HG03280 (cell line): ENCODE results near the gene MSH4.
"Not testable (repeated sequence)": the region's sequence is repeated elsewhere in the genome, so short reads cannot be mapped to it uniquely, and the experiment has no call there.

Experiments
- ATAC-seq: cut with Tn5 transposase; IDR thresholded peaks from one replicate; pipeline ENCODE4 v1.9.1; 2021; ENCODE audit warnings: mild to moderate bottlenecking, moderate library complexity; ENCODE audit not compliant: unreplicated experiment

MSH4 gene

DNA sequence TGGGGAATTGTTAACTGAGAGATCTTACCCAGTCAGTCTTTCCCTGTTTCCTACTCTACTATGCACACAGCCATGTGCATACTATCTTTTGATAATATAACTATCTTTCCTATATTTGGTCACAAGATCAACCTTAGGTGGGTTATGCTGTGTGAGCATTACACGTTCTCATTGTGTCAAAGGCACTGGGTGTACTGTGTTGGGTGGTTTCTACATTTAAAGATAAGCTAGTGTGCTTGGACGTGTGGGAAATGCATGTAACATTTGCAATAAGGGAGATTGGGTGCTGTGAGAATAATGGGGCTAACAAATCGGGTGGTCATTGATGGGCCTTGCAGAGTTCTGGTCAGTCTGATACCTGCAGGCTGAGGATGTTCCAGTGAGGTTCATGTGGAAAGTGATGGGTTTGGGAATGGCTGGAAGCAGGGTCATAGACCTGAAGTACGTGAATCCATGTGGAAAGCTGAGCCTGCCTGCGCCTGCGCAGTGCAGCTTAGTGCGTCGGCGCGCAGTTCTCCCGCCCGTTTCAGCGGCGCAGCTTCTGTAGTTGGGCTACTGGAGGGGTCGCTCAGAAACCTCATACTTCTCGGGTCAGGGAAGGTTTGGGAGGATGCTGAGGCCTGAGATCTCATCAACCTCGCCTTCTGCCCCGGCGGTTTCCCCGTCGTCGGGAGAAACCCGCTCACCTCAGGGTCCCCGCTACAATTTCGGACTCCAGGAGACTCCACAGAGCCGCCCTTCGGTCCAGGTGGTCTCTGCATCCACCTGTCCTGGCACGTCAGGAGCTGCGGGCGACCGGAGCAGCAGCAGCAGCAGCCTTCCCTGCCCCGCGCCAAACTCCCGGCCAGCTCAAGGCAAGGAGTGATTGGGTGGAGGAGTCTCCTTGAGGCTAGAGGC is at the start of gene MSH4:
MSH4 (plus strand) TSS at position 507 of the 897 bp plus-strand sequence; CDS start at position 611, 104 bp downstream.
- ATAC-seq = no peak

DNA sequence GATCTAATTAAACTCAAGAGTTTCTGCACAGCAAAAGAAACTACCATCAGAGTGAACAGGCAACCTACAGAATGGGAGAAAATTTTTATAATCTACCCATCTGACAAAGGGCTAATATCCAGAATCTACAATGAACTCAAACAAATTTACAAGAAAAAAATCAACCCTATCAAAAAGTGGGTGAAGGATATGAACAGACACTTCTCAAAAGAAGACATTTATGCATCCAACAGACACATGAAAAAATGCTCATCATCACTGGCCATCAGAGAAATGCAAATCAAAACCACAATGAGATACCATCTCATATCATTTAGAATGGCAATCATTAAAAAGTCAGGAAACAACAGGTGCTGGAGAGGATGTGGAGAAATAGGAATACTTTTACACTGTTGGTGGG is 39.5 kb upstream of the MSH4 start:
- not testable (repeated sequence) for ATAC-seq

DNA sequence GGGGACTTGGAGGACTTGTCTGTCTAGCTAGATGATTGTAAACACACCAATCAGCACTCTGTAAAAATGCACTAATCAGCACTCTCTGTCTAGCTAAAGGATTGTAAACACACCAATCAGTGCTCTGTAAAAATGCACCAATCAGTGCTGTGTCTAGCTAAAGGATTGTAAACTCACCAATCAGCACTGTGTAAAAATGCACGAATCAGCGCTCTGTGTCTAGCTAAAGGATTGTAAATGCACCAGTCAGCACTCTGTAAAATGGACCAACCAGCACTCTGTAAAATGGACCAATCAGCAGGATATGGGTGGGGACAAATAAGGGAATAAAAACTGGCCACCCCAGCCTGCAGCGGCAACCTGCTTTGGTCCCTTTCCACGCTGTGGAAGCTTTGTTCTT is 38.1 kb upstream of the MSH4 start:
- not testable (repeated sequence) for ATAC-seq

DNA sequence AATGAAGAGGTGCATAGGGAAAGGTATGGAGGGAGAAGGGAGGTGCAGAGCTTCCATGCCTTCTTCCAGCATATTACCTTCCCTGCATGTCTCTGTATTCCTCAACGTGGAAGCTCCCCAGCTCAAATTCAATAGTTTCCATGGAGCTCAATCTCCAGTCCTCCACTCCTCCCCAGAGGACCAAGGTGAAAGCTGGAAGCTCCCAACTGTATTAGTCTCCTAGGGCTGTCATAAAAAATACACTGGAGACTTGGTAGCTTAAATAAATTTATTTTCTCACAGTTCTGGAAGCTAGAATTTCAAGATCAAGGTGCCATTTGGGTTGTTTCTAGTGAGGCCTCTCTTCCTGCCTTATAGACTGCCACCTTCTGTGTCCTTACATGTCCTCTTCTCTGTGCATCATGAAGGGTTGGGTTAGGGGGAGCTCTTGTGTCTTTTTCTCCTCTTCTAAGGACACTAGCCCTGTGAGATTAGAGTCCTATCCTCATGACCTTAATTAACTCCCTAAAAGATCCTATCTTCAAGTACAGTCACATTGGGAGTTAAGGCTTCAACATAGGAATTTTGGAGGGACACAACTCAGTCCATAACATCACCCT is 32.5 kb upstream of the MSH4 start:
- ATAC-seq = no peak

DNA sequence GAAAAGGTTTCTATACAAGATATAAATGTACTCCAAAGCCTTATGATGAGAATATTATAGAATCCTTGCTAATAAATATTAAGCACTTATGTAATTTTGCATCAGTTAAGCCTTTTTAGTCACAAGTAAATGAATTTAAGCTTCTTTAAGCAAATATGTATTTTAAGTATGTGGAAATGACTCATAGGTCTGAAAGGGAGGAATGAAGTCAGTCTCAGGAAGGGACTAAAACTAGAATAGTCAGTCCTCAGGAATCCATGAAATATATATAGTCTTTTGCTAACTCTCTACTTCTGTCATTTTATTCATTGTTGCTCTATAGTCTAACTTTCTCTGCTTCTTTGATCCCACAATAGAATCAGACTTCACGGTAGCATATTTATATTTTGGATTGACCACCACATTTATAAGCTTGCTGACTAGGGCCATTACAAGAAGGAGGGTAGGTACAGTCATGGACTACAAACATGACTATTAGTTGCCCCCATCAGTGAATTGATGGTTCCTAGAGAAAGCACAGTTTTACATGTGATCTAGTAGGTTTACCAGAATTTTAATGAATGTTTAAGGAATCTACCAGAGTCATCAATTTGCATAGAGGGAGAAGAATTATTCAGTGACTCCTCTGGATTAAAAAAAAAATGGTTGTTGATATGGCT is 30.9 kb upstream of the MSH4 start:
- no peak for ATAC-seq

DNA sequence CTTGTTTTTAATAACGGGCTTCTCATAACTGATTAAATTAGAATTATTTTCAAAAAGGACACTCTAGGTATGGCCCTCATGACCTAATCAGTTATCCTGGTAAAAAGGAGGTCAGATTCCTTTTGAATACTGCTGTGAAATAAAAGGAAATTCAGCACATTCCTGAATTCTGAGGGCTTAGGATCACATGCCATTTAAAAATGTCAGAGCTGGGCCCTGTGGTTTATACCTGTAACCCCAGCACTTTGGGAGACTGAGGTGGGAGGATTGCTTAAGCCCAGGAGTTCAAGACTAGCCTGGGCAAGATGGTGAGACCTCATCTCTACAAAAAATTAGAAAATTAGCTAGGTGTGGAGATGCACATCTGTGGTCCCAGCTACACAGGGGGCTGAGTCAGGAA is 28.7 kb upstream of the MSH4 start:
- no peak for ATAC-seq

DNA sequence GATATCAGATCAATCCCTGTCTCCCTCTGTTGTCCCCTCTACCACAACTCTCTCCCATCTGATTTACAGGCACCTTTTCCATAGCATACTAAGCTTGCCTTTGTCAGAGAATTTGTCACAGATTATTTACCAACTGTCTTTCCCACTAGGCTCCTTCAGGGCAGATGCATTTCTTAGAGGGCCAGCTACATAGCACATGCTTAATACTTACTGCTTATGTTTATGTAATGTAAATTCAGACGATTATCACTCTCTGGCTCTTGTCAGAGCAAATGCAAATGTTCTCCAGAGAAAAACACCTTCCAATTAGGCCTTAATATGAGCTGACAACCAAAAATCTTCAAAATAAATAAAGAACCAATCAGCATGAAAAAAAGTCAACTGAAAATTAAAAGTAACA is 25.9 kb upstream of the MSH4 start:
- no peak for ATAC-seq

DNA sequence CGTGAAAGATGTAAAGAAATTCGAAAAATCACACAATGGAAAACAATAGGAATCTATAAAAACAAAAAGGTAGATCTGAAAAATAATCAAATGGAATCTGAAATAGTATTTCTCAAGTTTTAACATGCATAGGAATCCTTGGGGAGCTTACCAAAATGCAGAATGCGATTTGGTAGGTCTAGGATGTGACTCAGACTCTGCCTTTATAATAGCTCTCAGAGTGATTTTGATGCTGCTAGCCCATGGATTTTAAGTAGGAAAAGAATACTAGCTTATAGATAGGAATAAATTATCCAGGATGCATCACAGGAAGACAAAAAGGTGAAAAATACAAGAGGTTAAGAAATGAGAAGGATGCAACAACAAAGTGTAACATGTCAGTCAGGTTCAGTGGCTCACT is 24.7 kb upstream of the MSH4 start:
- ATAC-seq = no peak

DNA sequence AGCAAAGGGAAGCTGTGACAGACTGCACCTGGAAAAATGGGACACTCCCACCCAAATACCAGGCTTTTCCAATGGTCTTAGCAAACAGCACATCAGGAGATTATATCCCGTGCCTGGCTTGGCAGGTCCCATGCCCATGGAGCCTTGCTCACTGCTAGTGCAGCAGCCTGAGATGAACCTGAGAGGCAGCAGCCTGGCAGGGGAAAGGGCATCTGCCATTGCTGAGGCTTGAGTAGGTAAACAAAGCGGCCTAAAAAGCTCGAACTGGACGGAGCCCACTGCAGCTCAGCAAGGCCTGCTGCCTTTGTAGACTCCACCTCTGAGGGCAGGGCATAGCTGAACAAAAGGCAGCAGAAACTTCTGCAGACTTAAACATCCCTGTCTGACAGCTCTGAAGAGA is 18.9 kb upstream of the MSH4 start:
- ATAC-seq = not testable (repeated sequence)

DNA sequence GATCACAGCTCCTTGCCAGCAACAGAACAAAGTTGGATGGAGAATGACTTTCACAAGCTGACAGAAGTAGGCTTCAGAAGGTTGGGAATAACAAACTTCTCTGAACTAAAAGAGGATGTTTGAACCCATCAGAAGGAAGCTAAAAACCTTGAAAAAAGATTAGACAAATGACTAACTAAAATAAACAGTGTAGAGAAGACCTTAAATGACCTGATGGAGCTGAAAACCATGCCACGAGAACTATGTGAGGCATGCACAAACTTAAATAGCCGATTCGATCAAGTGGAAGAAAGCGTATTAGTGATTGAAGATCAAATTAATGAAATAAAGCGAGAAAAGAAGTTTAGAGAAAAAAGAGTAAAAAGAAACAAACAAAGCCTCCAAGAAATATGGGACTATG is 18.0 kb upstream of the MSH4 start:
- not testable (repeated sequence) for ATAC-seq

DNA sequence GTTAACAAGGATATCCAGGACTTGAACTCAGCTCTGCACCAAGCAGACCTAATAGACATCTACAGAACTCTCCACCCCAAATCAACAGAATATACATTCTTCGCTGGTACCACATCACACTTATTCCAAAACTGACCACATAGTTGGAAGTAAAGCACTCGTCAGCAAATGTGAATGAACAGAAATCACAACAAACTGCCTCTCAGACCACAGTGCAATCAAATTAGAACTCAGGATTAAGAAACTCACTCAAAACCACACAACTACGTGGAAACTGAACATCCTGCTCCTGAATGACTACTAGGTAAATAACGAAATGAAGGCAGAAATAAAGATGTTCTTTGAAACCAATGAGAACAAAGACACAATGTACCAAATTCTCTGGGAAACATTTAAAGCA is 16.5 kb upstream of the MSH4 start:
- not testable (repeated sequence) for ATAC-seq

DNA sequence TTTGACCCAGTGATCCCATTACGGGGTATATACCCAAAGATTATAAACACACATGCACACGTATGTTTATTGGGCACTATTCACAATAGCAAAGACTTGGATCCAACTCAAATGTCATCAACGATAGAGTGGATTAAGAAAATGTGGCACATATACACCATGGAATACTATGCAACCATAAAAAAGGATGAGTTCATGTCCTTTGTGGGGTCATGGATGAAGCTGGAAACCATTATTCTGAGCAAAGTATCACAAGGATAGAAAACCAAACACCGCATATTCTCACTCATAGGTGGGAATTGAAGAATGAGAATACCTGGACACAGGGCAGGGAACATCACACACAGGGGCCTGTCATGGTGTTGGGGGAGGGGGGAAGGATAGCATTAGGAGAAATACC is 12.8 kb upstream of the MSH4 start:
- ATAC-seq = not testable (repeated sequence)

DNA sequence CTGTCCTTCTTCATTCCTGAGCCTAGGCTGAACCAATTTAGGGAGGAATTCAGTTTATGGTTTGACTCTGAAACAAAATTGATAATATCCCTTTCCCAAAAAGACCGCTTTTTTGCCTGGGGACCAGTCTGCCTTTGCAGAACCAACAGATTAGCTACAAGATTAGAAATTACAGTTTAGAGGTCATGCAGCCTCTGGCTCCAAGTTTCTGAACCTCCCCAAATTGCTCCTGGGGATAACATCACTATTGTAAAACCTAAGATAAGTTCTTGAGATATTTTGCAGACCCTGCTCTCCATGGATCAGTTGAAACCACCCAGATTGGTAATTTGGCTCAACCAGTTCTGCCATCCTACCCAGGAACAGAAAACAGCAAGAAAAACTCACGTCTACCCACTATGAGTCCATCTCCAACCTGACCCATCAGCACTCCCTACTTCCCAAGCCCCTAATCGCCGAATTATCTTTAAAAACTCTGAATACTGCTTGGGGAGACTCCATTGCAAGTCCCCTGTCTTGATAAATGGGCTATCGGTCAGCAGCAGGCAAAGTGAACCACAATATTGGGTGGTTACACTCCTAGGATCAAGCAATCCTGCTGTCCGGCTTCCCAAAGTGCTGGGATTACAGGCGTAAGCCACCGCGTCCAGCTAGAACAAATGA is 11.2 kb upstream of the MSH4 start:
- ATAC-seq = peak; percentile 11

DNA sequence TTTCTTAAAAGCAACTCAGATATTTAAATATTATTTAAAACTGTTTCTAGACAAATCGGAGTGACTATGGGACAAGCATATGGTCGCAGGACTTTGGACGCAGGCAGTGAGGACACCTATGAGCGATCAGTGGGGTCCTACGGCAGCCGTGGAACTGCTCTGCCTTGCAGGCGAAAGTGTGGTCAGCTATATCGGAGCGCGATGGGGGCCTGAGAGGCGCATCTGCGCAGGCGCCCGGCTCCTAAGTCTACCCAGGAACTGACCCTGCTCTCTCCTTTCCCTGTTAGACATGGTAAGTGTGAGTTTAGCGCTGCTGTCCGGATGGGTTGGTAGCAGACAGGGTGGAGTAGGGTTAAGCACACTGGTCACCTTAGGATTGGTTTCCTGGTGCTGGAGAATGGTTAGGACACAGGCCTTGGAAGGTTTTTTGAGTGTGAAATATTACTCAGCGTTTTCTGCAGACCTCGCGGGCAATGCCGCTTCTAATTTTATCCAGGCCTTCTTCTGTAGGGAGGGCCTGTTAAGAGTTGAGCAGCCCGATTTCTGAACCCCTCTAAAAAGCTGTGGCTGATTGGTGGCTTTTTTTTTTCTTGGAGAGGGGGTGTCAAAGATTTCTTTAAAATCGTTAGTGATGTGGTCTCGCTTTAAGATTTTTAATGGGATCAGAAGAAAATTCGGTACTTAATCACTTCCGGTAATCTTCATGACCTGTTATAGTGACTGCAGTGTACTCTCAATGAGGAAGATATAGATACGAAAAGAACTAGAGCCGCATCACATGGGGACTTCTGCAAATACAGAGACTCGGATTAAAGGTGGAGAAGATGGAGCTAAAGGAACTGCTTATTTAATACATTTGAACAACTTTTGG is 10.5 kb upstream of the MSH4 start, which contains the start of gene RABGGTB:
RABGGTB (plus strand) TSS at position 274 of the 871 bp plus-strand sequence; CDS start at position 290, 16 bp downstream.
- ATAC-seq = peak; percentile 78

DNA sequence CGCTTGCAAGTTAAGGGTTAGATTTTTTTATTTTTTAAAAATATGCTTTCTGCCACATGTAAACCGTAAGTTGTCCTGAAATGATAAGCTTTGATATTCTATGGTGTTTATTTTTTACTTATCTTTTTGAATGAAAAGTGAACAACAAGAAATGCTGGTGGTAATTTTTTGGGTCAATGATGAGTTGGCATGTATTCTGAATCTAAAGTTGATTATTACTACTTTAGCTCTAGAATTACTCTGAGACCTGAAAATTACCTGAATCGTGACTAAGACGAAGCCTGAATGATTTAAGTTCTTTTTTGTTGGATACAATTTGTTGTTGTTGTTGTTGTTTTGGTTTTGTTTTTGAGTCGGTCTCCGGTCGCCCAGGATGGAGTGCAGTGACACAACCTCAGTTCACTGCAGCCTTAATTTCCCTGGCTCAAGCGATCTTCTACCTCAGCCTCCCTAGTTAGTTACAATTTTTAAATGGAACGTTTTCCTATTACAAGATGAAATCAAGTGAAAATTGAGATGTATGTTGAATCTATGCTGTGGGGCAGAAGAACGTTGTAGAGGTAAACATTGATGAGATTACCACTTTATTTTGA is 9.7 kb upstream of the MSH4 start:
- no peak for ATAC-seq

DNA sequence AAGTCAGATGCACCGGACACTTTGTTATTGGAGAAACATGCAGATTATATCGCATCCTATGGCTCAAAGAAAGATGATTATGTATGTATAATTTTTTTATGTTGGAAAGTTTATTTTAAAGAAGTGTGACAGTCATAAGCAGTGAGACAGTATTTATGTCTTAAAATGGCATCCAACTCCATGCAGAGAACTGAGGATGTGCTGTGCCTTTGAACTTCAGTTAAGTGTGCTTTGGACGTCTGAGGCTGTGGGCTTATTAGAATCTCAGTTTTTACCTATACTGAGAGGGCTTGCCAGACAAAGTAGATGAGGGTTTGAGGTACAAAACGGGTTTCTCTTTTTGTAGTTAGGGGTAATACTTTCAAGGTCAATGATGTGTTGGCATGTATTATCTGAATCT is 9.2 kb upstream of the MSH4 start:
- ATAC-seq = no peak

DNA sequence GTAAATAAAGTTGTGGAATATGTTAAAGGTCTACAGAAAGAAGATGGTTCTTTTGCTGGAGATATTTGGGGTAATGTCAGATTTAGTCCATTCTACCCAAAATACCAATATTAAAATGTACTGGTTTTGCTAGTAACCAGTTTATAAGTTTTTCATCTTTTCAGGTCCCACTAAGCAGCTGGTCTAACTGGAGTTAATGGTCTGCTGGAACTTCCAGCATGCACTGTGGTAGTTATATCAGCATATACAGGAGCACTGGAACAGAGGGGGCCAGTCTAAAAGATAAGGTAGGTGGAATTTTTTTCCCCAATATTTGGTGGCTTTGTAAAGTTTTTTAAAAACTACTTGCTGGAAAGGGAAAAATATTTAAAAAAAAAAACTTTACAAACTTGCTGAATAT is 6.7 kb upstream of the MSH4 start:
- ATAC-seq = no peak

DNA sequence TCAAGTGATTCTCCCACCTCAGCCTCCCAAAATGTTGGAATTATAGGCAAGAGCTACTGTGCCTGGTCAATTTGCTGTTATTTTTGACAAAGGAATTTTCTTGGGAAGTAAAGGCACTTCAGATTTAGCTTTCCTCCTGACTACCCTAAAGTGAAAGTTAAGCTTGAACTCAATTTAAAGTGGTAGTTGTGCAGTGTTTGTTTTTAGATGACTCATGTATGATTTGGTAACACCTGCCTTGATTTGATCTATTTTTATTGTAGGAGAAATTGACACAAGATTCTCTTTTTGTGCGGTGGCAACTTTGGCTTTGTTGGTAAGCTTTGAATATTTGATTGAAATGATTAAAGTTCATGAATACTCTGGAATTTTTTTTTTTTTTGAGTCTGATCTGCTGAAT is 5.7 kb upstream of the MSH4 start:
- ATAC-seq = no peak

DNA sequence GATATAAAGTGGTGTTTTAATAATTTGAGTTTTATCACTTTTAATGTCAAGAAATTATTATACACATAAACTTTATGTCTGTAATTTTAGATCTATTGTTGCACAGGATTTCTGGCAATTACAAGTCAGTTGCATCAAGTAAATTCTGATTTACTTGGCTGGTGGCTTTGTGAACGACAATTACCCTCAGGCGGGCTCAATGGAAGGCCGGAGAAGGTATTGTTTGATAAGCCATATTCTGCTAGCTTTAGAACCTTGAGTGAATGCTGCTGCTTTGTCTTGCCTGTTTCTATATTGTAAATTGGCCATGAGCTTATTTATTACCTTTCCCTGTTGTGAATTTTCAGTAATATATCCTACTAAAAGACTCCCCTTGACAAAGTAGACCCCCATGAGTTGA is 4.6 kb upstream of the MSH4 start:
- no peak for ATAC-seq

DNA sequence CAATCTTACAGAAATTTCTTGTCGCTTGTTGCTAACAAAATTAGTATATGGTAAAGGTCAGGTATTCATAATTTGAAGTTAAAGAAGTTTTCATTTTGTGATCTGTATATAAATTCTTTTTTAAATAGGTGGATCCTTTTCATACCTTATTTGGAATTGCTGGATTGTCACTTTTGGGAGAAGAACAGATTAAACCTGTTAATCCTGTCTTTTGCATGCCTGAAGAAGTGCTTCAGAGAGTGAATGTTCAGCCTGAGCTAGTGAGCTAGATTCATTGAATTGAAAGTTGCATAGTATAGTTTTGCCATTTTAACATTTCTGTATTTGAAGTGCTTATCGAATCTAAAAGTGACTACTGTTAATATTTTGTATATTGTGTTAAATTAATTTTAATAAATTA is 2.3 kb upstream of the MSH4 start:
- ATAC-seq = no peak
